ENCODE measurements around the gene NEDD9. TPM values are rescaled to one million over a fixed set of nuclear protein-coding genes. Genes with fewer than 3 reads are reported as not detected.
A peak's percentile ranks its signal among the peaks of the same experiment; 100 is the strongest.

NEDD9 gene
- total and polyA plus RNA-seq, 2 donors (not counting 1 experiment from before 2014, with no cell fraction given) = 33.7 to 35.2 TPM

DNA sequence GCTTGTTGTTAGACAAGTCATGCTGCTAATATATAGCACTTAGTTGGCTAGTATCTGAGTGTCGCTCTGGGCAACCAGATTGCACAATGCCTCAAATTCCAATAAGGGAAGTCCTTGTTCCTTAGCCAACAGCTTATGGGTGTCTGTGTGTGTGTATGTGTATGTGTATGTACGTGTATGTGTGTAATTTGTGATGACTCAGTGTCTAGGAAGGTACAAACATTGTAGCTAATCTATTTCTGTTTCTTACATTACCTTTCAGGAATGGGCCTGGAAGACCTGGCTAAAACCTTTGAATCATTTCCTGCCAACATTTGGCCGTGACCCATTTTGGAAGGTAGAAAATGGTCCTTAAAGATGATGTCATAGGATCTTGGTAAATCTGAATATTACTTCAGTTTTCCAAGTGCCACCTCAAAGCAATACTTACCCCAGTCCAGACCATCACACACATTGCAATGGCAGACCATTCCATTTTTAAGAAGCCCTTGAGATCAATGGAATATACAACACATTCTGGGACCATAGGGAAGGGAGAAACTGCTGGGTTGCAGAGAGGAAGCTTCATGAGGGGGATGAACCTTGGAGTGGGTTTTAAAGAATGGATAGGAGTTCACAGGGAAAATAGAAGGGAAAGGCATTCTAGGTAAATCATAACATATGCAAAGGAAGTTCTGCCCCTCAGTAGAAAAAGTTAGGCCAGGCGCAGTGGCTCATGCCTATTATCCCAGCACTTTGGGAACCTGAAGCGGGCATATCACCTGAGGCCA, 25.1 kb downstream of the NEDD9 start:
- no peak overlapping the region for H2AFZ ChIP-seq (ENCODE audit: low read length)
- peak; percentile 98 to 100 for DNase-seq (ENCODE audit: low read depth in 2 of 2)
- no peak for TF ChIP-seq EZH2 (IDR thresholded peaks at IDR 0.05; ENCODE audit: low read length, missing control alignments)
- no peak for TF ChIP-seq CTCF (conservative IDR thresholded peaks at IDR 0.05 in 1 of 2, IDR thresholded peaks at IDR 0.05 in 1 of 2; ENCODE audit: low read depth in 1 of 2, low read length in 2 of 2)
- no peaks in the 10 kb centered on the region for H4K20me1 ChIP-seq (ENCODE audit: control insufficient read depth, extremely low read depth, insufficient read depth, low read length)
- H3K9me3 ChIP-seq (ENCODE audit: control insufficient read depth, insufficient read depth, low read depth, low read length) = no peaks in the 10 kb centered on the region
- H3K4me2 ChIP-seq (ENCODE audit: extremely low read depth, insufficient read depth, low read length) = no peak overlapping the region
- no peak overlapping the region for H3K4me3 ChIP-seq (replicated peaks in 1 of 4; ENCODE audit: control extremely low read depth in 1 of 4, insufficient read depth in 1 of 4, low read depth in 3 of 4, low read length in 4 of 4)
- peaks cover 19% of the 10 kb centered on the region for H3K79me2 ChIP-seq (ENCODE audit: control insufficient read depth, insufficient read depth, low read length)
- H3K4me1 ChIP-seq (ENCODE audit: control insufficient read depth, extremely low read depth, insufficient read depth, low read length) = peaks cover 27% of the 10 kb centered on the region
- peaks cover 5% of the 10 kb centered on the region for H3K36me3 ChIP-seq (ENCODE audit: control insufficient read depth, insufficient read depth, low read length)
- peak overlapping the region; percentile 84 for H3K27ac ChIP-seq (ENCODE audit: insufficient read depth, low read length)
- H3K9ac ChIP-seq (ENCODE audit: insufficient read depth, low read length) = no peak overlapping the region
- no peaks in the 10 kb centered on the region for H3K27me3 ChIP-seq (ENCODE audit: control insufficient read depth, insufficient read depth, low read length)

- Histone ChIP-seq H3K27me3 (ENCODE audit: control insufficient read depth, insufficient read depth, low read length) (no peaks in the 10 kb centered on the region), H4K20me1 (ENCODE audit: control insufficient read depth, extremely low read depth, insufficient read depth, low read length) (no peaks in the 10 kb centered on the region), H3K4me2 (ENCODE audit: extremely low read depth, insufficient read depth, low read length) (peak overlapping the region; percentile 36), H3K79me2 (ENCODE audit: control insufficient read depth, insufficient read depth, low read length) (peaks cover 20% of the 10 kb centered on the region), H3K9me3 (ENCODE audit: control insufficient read depth, insufficient read depth, low read depth, low read length) (no peaks in the 10 kb centered on the region), H2AFZ (ENCODE audit: low read length) (no peak overlapping the region), H3K36me3 (ENCODE audit: control insufficient read depth, insufficient read depth, low read length) (peaks cover 5% of the 10 kb centered on the region), H3K27ac (ENCODE audit: insufficient read depth, low read length) (peak overlapping the region; percentile 84), H3K4me1 (ENCODE audit: control insufficient read depth, extremely low read depth, insufficient read depth, low read length) (peaks cover 32% of the 10 kb centered on the region), H3K4me3 (replicated peaks in 1 of 4; ENCODE audit: control extremely low read depth in 1 of 4, insufficient read depth in 1 of 4, low read depth in 3 of 4, low read length in 4 of 4) (no peak overlapping the region), H3K9ac (ENCODE audit: insufficient read depth, low read length) (no peak overlapping the region)
- peak in 1 of 2 donors; percentile 74 for DNase-seq (ENCODE audit: low read depth in 2 of 2)
- no peak for TF ChIP-seq CTCF (conservative IDR thresholded peaks at IDR 0.05 in 1 of 2, IDR thresholded peaks at IDR 0.05 in 1 of 2; ENCODE audit: low read depth in 1 of 2, low read length in 2 of 2)
- no peak for TF ChIP-seq EZH2 (IDR thresholded peaks at IDR 0.05; ENCODE audit: low read length, missing control alignments)
Observed at GRCh38 chr6:11206576-11206975, 25.9 kb downstream of the NEDD9 start.

- peaks cover 37% of the 10 kb centered on the region for H3K4me1 ChIP-seq (ENCODE audit: control insufficient read depth, extremely low read depth, insufficient read depth, low read length)
- peaks cover 24% of the 10 kb centered on the region for H3K79me2 ChIP-seq (ENCODE audit: control insufficient read depth, insufficient read depth, low read length)
- TF ChIP-seq EZH2 (IDR thresholded peaks at IDR 0.05; ENCODE audit: low read length, missing control alignments) (no peak), CTCF (conservative IDR thresholded peaks at IDR 0.05 in 1 of 2, IDR thresholded peaks at IDR 0.05 in 1 of 2; ENCODE audit: low read depth in 1 of 2, low read length in 2 of 2) (no peak)
Observed at GRCh38 chr6:11204794-11205366, 27.6 kb downstream of the NEDD9 start.

More at GRCh38 chr6:11204794-11205366, 27.6 kb downstream of the NEDD9 start:
- Histone ChIP-seq H3K4me2 (ENCODE audit: extremely low read depth, insufficient read depth, low read length) (no peak overlapping the region), H3K36me3 (ENCODE audit: control insufficient read depth, insufficient read depth, low read length) (peaks cover 7% of the 10 kb centered on the region), H3K9me3 (ENCODE audit: control insufficient read depth, insufficient read depth, low read depth, low read length) (no peaks in the 10 kb centered on the region), H3K9ac (ENCODE audit: insufficient read depth, low read length) (no peak overlapping the region), H3K27ac (ENCODE audit: insufficient read depth, low read length) (no peak overlapping the region), H2AFZ (ENCODE audit: low read length) (no peak overlapping the region), H4K20me1 (ENCODE audit: control insufficient read depth, extremely low read depth, insufficient read depth, low read length) (no peaks in the 10 kb centered on the region), H3K27me3 (ENCODE audit: control insufficient read depth, insufficient read depth, low read length) (no peaks in the 10 kb centered on the region), H3K4me3 (replicated peaks in 1 of 4; ENCODE audit: control extremely low read depth in 1 of 4, insufficient read depth in 1 of 4, low read depth in 3 of 4, low read length in 4 of 4) (no peak overlapping the region)
- no peak for DNase-seq (ENCODE audit: low read depth in 2 of 2)

Data from fibroblast of lung (primary cell).